ENCODE results near the gene CAMK1D. TPM values are rescaled to one million over a fixed set of nuclear protein-coding genes. Genes with fewer than 3 reads are reported as not detected.

CAMK1D gene
- total RNA-seq, 1 donor from 2014 or later, result 22.5 TPM

DNA sequence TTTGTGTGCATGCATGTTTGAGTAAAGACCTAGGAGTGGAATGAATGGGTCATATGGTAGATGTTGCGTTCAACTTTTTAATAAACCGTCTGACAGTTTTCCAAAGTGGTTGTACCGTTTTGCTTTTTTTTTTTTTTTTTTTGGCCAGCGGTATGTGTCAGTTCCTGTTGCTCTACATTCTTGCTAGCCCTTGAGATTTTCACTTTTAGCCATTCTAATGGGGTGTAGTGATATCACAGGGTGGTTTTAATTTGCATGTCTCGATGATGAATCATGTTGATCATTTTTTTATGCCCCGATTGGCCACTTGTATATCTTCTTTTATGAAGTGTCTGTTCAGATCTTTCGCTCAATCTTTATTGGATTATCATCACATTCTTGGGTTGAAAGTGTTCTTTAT, 320.7 kb downstream of the CAMK1D start:
- H3K4me3 ChIP-seq, result no peak overlapping the region

DNA sequence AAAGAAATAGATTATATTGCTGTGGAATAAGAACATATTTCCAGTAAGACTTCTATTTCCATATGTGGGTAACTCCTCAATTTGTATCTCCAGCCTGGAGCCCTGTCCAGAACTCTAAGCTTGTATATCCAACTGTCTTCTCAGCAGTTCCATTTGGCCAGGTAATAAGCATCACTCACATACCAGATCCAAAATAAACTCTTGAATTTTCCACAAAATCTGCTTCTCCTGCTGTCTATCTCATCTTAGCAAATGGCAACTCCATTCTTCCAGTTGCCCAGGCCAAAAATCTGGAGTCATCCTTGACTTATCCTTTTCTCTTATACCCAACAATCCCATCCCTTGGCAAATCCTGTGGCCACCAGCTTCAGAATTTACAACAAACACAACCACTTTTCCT, 325.8 kb downstream of the CAMK1D start:
- Histone ChIP-seq H3K4me3 (no peak overlapping the region), H3K27ac (no peak overlapping the region), H3K4me1 (no peaks in the 10 kb centered on the region), H3K36me3 (no peaks in the 10 kb centered on the region), H3K9me3 (no peaks in the 10 kb centered on the region), H3K27me3 (ENCODE audit: low read depth) (no peaks in the 10 kb centered on the region)
- TF ChIP-seq, protein P1, sequence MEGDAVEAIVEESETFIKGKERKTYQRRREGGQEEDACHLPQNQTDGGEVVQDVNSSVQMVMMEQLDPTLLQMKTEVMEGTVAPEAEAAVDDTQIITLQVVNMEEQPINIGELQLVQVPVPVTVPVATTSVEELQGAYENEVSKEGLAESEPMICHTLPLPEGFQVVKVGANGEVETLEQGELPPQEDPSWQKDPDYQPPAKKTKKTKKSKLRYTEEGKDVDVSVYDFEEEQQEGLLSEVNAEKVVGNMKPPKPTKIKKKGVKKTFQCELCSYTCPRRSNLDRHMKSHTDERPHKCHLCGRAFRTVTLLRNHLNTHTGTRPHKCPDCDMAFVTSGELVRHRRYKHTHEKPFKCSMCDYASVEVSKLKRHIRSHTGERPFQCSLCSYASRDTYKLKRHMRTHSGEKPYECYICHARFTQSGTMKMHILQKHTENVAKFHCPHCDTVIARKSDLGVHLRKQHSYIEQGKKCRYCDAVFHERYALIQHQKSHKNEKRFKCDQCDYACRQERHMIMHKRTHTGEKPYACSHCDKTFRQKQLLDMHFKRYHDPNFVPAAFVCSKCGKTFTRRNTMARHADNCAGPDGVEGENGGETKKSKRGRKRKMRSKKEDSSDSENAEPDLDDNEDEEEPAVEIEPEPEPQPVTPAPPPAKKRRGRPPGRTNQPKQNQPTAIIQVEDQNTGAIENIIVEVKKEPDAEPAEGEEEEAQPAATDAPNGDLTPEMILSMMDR (IDR thresholded peaks at IDR 0.05), result no peak
- DNase-seq, result no peak
- no peak for ATAC-seq
- intact Hi-C loops (cut with DNase I), result no loop called here

More for the DNA sequence above, 320.7 kb downstream of the CAMK1D start:
- no peak for ATAC-seq
- no peak overlapping the region for H3K27ac ChIP-seq
- no peaks in the 10 kb centered on the region for H3K27me3 ChIP-seq (ENCODE audit: low read depth)
- TF ChIP-seq, protein P1 (IDR thresholded peaks at IDR 0.05), result no peak
- intact Hi-C loops (cut with DNase I), result no loop called here
- DNase-seq, result no peak
- H3K9me3 ChIP-seq, result no peaks in the 10 kb centered on the region
- no peaks in the 10 kb centered on the region for H3K36me3 ChIP-seq
- peaks cover 7% of the 10 kb centered on the region for H3K4me1 ChIP-seq

DNA sequence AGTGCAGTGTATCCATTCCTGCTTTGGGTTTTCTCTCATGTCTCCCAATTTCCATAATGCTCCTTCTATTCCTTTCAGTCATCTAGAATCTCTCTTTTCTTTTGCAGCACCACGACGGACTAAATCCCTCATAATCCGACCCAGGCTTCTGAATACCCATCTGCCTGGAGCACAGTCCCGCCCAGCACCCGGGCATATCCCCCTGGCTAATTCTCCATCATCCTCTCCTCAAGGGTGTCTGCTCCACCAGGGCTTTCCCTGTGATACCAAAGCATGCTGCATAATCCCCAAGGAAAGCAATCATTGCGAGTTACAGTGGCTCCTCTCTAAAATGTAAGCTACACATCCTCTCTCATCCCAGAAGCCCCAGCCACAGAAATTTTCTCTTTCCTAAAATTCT, 330.3 kb downstream of the CAMK1D start:
- Histone ChIP-seq H3K27me3 (ENCODE audit: low read depth) (no peaks in the 10 kb centered on the region), H3K9me3 (no peaks in the 10 kb centered on the region), H3K27ac (no peak overlapping the region), H3K4me3 (no peak overlapping the region), H3K4me1 (no peaks in the 10 kb centered on the region), H3K36me3 (no peaks in the 10 kb centered on the region)
- intact Hi-C loops (cut with DNase I), result no loop called here
- DNase-seq (no peak), ATAC-seq (no peak)
- TF ChIP-seq, protein P1 (IDR thresholded peaks at IDR 0.05), result no peak

DNA sequence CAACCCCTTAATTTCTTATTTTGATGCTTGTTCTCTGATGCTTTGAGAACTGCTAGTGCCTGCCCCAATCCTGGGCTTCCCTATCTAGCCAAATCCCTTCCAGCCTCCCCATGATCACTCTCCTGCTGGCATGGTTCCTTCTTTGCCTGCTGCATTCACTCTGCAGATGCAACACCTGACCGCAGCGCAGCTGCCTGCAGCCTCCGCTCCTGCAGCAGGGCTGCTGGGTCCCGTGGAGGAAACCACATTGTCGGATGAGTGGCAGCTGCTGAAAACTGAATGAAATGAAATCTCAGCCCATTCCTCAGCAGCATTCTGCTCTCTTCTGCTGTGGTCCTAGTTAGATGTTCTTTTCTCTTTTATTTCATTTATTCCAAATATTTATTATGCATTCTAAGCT, 331.9 kb downstream of the CAMK1D start:
- DNase-seq (no peak), ATAC-seq (no peak)
- no peaks in the 10 kb centered on the region for H3K9me3 ChIP-seq
- H3K4me3 ChIP-seq, result no peak overlapping the region
- no peaks in the 10 kb centered on the region for H3K36me3 ChIP-seq
- no peaks in the 10 kb centered on the region for H3K4me1 ChIP-seq
- H3K27me3 ChIP-seq (ENCODE audit: low read depth), result no peaks in the 10 kb centered on the region
- intact Hi-C loops (cut with DNase I), result no loop called here
- TF ChIP-seq, protein P1 (IDR thresholded peaks at IDR 0.05), result no peak
- H3K27ac ChIP-seq, result no peak overlapping the region

DNA sequence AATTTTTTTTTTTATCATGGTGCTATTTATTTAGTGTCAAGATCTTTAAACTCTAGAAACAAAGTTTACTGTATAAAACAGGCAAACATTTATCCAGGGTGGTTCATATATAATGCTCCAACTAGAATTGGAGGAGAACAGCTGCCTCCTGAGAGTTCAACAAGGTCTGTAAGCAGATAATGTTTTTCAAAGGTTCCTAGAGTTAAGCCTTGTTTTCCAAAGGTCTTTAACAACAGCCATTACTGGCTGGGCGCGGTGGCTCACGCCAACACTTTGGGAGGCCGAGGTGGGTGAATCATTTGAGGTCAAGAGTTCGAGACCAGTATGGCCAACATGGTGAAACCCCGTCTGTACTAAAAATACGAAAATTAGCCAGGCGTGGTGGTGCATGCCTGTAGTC, 335.4 kb downstream of the CAMK1D start:
- H3K4me3 ChIP-seq, result no peak overlapping the region
- DNase-seq (no peak), ATAC-seq (no peak)
- no peaks in the 10 kb centered on the region for H3K4me1 ChIP-seq
- no peak overlapping the region for H3K27ac ChIP-seq
- TF ChIP-seq, protein P1 (IDR thresholded peaks at IDR 0.05), result no peak
- H3K27me3 ChIP-seq (ENCODE audit: low read depth), result no peaks in the 10 kb centered on the region
- H3K9me3 ChIP-seq, result no peaks in the 10 kb centered on the region
- no peaks in the 10 kb centered on the region for H3K36me3 ChIP-seq
- intact Hi-C loops (cut with DNase I), result no loop called here
